PC-9 (cell line): ENCODE results near the gene MYOG. TPM values are rescaled to one million over a fixed set of nuclear protein-coding genes. Genes with fewer than 3 reads are reported as not detected.

ENCODE experiments used
- BruUV-seq: library from RNA; stranded (reverse); fragments of 400-500 nt; replicated peaks from 2 replicates; lab custom pipeline; 2021; lab: Mats Ljungman, UMichigan
- CTCF ChIA-PET: fragments of 300-600 bp; sonication (Branson Sonifier 250); formaldehyde crosslinking; loops from one replicate; lab custom pipeline; 2022; ENCODE audit warnings: antibody characterized with exemption; lab: Charles Lee
- POLR2A ChIA-PET: fragments of 300-600 bp; sonication (Branson Sonifier 250); formaldehyde crosslinking; loops from one replicate; lab custom pipeline; 2022; ENCODE audit warnings: antibody characterized with exemption; ENCODE audit not compliant: unreplicated experiment; lab: Charles Lee
- DNase-seq, 2 experiments: peaks; one replicate each; pipeline versions ENCODE4 v3.0.0 to v3.0.0-alpha.2; 2015 to 2022; ENCODE audit warnings: mixed read lengths in 1 of 2
- H2AFZ ChIP-seq: fragments of 200-600 bp; sonication (generic); 2 replicates; pipeline ENCODE4 v1.8.1; 2017; ENCODE audit warnings: antibody characterized with exemption
- H3F3A ChIP-seq: fragments of 200-600 bp; sonication (generic); 2 replicates; pipeline ENCODE4 v1.8.1; 2017; ENCODE audit warnings: antibody characterized with exemption, mild to moderate bottlenecking, low read depth; ENCODE audit not compliant: insufficient read depth
- H3K27ac ChIP-seq: fragments of 200-600 bp; sonication (generic); 2 replicates; pipeline ENCODE4 v1.6.1; 2016; ENCODE audit warnings: mixed run types
- H3K27me3 ChIP-seq: fragments of 200-600 bp; sonication (generic); 2 replicates; pipeline ENCODE4 v1.6.1; 2016; ENCODE audit warnings: low read depth, mixed run types; ENCODE audit not compliant: insufficient read depth
- H3K36me3 ChIP-seq: fragments of 200-600 bp; sonication (generic); 2 replicates; pipeline ENCODE4 v1.6.1; 2016; ENCODE audit warnings: low read depth, mixed run types
- H3K4me1 ChIP-seq: fragments of 200-600 bp; sonication (generic); replicated peaks from 2 replicates; pipeline ENCODE4 v1.6.1; 2016; ENCODE audit warnings: mixed run types; ENCODE audit not compliant: insufficient read depth
- H3K4me2 ChIP-seq: fragments of 200-600 bp; sonication (generic); 2 replicates; pipeline ENCODE4 v1.6.1; 2017; ENCODE audit warnings: mixed run types
- H3K4me3 ChIP-seq: fragments of 200-600 bp; sonication (generic); 2 replicates; pipeline ENCODE4 v1.6.1; 2016; ENCODE audit warnings: mixed run types
- H3K79me2 ChIP-seq: fragments of 200-600 bp; sonication (generic); 2 replicates; pipeline ENCODE4 v1.6.1; 2017; ENCODE audit warnings: low read depth, mixed run types
- H3K9me2 ChIP-seq: fragments of 200-600 bp; sonication (generic); 2 replicates; pipeline ENCODE4 v1.8.1; 2017; ENCODE audit warnings: mild to moderate bottlenecking; ENCODE audit not compliant: insufficient read depth
- H3K9me3 ChIP-seq: fragments of 200-600 bp; sonication (generic); 2 replicates; pipeline ENCODE4 v1.8.1; 2016; ENCODE audit warnings: low read depth; ENCODE audit not compliant: insufficient read depth
- H4K20me1 ChIP-seq: fragments of 200-600 bp; sonication (generic); 2 replicates; pipeline ENCODE4 v1.8.1; 2017; ENCODE audit not compliant: insufficient read depth
- EZH2 ChIP-seq: fragments of 200-600 bp; sonication (generic); IDR thresholded peaks from 2 replicates; pipeline ENCODE4 v1.8.0; 2017; ENCODE audit warnings: antibody characterized with exemption, low read depth
- intact Hi-C: fragments of 100-400 bp; cut with micrococcal nuclease; formaldehyde crosslinking; loops from one replicate; pipeline ENCODE4 v1.10.0; 2022; ENCODE audit not compliant: unreplicated experiment
- total RNA-seq: library from RNA; stranded (reverse); gene quantifications from 2 replicates; pipeline ENCODE4 v1.2.3, GENCODE V29; 2021
- TF ChIP-seq, protein P1 (sequence below): fragments of 200-600 bp; sonication (generic); conservative IDR thresholded peaks from 2 replicates; pipeline ENCODE4 v1.6.1; 2017; ENCODE audit warnings: mixed run types, antibody characterized with exemption, mild to moderate bottlenecking, moderate library complexity

Gene MYOG
- total RNA-seq, 1 experiment from 2014 or later: not detected

DNA sequence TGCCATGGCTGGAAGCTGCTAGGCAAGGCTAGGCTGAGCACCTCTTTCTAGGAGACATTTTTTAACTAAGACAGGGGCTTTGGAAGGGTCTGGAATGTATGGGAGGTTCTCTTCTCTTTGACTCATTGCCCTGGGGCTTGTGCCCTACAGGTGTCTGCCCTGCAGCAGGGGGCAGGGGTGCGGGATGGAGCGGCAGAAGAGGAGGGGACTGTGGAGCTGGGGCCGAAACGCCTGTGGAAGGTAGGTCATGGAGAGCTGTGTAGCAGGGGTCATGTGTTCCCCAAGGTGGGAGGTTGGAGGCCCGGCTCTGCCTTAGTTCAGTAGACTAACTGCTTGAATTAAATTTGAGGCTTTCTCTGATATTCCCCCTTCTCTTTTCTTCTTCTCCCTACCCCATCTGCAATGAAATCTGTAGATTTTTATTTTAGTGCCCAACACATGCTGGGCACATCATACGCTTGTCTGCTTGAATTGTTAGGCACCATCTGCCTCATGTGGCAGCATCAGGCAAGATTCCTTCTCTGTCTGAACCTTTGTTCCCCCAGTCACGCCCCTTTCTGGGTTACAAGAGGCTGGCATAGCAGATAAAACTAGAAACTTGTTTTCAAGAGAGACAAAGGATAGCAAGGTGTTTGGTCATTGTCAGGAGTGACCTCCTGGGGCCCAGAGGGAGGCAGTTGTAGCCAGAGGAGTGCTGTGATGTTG, 41.1 kb downstream of the MYOG start:
- TF ChIP-seq, protein P1, sequence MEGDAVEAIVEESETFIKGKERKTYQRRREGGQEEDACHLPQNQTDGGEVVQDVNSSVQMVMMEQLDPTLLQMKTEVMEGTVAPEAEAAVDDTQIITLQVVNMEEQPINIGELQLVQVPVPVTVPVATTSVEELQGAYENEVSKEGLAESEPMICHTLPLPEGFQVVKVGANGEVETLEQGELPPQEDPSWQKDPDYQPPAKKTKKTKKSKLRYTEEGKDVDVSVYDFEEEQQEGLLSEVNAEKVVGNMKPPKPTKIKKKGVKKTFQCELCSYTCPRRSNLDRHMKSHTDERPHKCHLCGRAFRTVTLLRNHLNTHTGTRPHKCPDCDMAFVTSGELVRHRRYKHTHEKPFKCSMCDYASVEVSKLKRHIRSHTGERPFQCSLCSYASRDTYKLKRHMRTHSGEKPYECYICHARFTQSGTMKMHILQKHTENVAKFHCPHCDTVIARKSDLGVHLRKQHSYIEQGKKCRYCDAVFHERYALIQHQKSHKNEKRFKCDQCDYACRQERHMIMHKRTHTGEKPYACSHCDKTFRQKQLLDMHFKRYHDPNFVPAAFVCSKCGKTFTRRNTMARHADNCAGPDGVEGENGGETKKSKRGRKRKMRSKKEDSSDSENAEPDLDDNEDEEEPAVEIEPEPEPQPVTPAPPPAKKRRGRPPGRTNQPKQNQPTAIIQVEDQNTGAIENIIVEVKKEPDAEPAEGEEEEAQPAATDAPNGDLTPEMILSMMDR: no peak
- TF ChIP-seq EZH2: no peak
- Histone ChIP-seq H4K20me1 (no peaks in the 10 kb centered on the region), H3K9me2 (no peaks in the 10 kb centered on the region), H3K4me1 (0 out of 2 replicates have a peak, but pooled peaks cover 4% of the 10 kb centered on the region), H3K36me3 (no peaks in the 10 kb centered on the region), H3K27ac (no peak overlapping the region), H2AFZ (no peak overlapping the region), H3F3A (no peaks in the 10 kb centered on the region), H3K79me2 (no peaks in the 10 kb centered on the region), H3K4me3 (no peak overlapping the region), H3K9me3 (no peaks in the 10 kb centered on the region), H3K27me3 (no peaks in the 10 kb centered on the region), H3K4me2 (no peak overlapping the region)
- POLR2A ChIA-PET: no interaction called here
- peak in 1 of 2 experiments; percentile 30 for DNase-seq
- intact Hi-C loops: no loop called here
- CTCF ChIA-PET: no interaction called here
- BruUV-seq: no TSS peak

DNA sequence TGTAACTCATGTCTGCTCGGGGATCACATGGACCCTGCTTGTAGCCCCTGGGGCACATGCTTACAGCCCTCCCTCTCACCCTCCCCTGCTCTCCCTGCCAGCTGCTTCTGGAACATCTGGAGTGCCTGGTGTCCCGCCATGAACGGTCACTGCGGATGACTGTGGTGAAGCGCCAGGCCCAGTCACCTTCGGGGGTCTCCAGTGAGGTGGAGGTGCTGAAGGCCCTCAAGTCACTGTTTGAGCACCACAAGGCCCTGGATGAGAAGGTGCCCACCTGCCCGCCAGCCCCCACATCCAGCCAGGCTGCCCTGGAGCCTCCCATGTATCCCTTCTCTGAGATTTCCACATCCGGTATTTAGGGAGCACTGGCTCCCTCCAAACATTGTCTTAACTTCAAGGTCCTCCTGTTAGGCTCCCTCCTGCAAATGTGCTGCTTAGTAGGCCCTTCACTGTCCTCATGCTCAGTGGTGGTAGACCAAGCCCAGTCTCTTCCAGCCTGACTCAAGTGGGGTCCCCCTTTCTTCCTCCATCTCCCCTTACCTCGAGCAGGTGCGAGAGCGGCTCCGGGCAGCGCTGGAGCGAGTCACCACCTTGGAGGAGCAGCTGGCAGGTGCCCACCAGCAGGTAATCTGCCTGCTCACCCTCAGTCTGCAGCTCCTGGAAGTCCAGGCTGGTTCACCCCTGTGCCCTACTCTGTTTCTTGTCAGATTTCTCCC, 41.8 kb downstream of the MYOG start:
- Histone ChIP-seq H3K9me3 (no peaks in the 10 kb centered on the region), H3K9me2 (no peaks in the 10 kb centered on the region), H3K79me2 (no peaks in the 10 kb centered on the region), H3K4me1 (0 out of 2 replicates have a peak, but pooled peaks cover 4% of the 10 kb centered on the region), H3K27ac (no peak overlapping the region), H3K27me3 (no peaks in the 10 kb centered on the region), H4K20me1 (no peaks in the 10 kb centered on the region), H3F3A (no peaks in the 10 kb centered on the region), H3K4me2 (no peak overlapping the region), H3K36me3 (no peaks in the 10 kb centered on the region), H3K4me3 (no peak overlapping the region), H2AFZ (no peak overlapping the region)
- BruUV-seq: no TSS peak
- CTCF ChIA-PET: no interaction called here
- intact Hi-C loops: no loop called here
- POLR2A ChIA-PET: no interaction called here
- TF ChIP-seq, protein P1: no peak
- no peak for TF ChIP-seq EZH2
- no peak for DNase-seq

- no peaks in the 10 kb centered on the region for H3K36me3 ChIP-seq
- intact Hi-C loops: no loop called here
- ChIA-PET CTCF (interaction anchor here (0.7 to 2.9 kb wide), 3 partner anchors 175 to 227 kb away, joined by 3 to 27 read pairs (median 23); no protein-coding TSS in a partner anchor), POLR2A (no interaction called here)
- no peak overlapping the region for H3K4me3 ChIP-seq
- H3K27ac ChIP-seq: no peak overlapping the region
- peaks cover 2% of the 10 kb centered on the region; the same call in 1 of the 2 replicates for H3K27me3 ChIP-seq
- no peak for TF ChIP-seq EZH2
- TF ChIP-seq, protein P1: no peak
- no peak overlapping the region for H2AFZ ChIP-seq
- no TSS peak for BruUV-seq
- H3K9me2 ChIP-seq: no peaks in the 10 kb centered on the region
- no peaks in the 10 kb centered on the region for H4K20me1 ChIP-seq
- H3K4me1 ChIP-seq: no peaks in the 10 kb centered on the region
- H3K4me2 ChIP-seq: no peak overlapping the region
- H3K9me3 ChIP-seq: no peaks in the 10 kb centered on the region
- no peaks in the 10 kb centered on the region for H3K79me2 ChIP-seq
- no peaks in the 10 kb centered on the region for H3F3A ChIP-seq
- DNase-seq: no peak
Observed at GRCh38 chr1:203041351-203041932, 44.4 kb downstream of the MYOG start.
